Muscle layer of duodenum (tissue), 2 donors: ENCODE data around the gene PDE5A.

Source experiments
- H3K27ac ChIP-seq: one replicate; pipeline ENCODE4 v1.7.0; 2013; ENCODE audit warnings: mild to moderate bottlenecking, low read length
- H3K27me3 ChIP-seq: one replicate; pipeline ENCODE4 v1.7.0; 2013; ENCODE audit warnings: low read depth, mild to moderate bottlenecking, control low read depth, low read length
- H3K36me3 ChIP-seq, 2 donors: one replicate each; pipeline ENCODE4 v1.7.0; 2013; ENCODE audit warnings: low read length in 2 of 2, control low read depth in 1 of 2, mild to moderate bottlenecking in 1 of 2; ENCODE audit not compliant: insufficient read depth in 2 of 2, control insufficient read depth in 1 of 2
- H3K4me1 ChIP-seq, 2 donors: one replicate each; pipeline ENCODE4 v1.7.0; 2013; ENCODE audit warnings: low read length in 2 of 2, mild to moderate bottlenecking in 2 of 2, control low read depth in 1 of 2, moderate library complexity in 1 of 2; ENCODE audit not compliant: insufficient read depth in 2 of 2, control insufficient read depth in 1 of 2
- H3K4me3 ChIP-seq, 2 donors: one replicate each; pipeline ENCODE4 v1.7.0; 2013; ENCODE audit warnings: low read length in 2 of 2, low read depth in 1 of 2, mild to moderate bottlenecking in 1 of 2
- H3K9me3 ChIP-seq, 2 donors: one replicate each; pipeline ENCODE4 v1.7.0; 2013; ENCODE audit warnings: low read length in 2 of 2, control low read depth in 1 of 2, mild to moderate bottlenecking in 1 of 2; ENCODE audit not compliant: control insufficient read depth in 1 of 2
- donor health status: healthy.

The PDE5A gene

DNA sequence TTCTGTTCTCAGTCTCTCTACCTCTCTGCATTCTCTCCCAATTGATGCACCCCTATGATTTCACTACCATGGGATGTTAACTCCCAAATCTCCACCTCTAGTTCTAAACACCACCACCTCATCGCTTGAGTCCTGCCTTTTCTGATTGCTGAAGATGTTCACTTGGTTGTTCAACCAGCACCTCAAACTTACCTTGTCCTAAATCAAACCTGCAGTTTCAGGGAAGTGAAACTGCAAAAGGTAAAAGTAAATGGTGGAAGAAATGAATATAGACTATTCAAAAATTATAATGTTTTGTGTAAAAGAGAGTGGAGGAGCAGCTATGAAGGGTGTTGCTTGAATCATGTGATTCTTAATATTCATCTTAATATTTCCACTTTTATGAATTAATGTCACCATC, 91.0 kb downstream of the PDE5A start:
- H3K27me3 ChIP-seq: no peaks in the 10 kb centered on the region
- no peak overlapping the region for H3K27ac ChIP-seq
- H3K9me3 ChIP-seq: no peaks in the 10 kb centered on the region
- H3K4me1 ChIP-seq: no peaks in the 10 kb centered on the region
- H3K36me3 ChIP-seq: peaks cover 27 to 30% of the 10 kb centered on the region in 2 donors
- H3K4me3 ChIP-seq: no peak overlapping the region

- no peak overlapping the region for H3K4me3 ChIP-seq
- H3K9me3 ChIP-seq: no peaks in the 10 kb centered on the region
- H3K36me3 ChIP-seq: peaks cover 21 to 29% of the 10 kb centered on the region in 2 donors
- no peak overlapping the region for H3K27ac ChIP-seq
- H3K4me1 ChIP-seq: no peaks in the 10 kb centered on the region
- H3K27me3 ChIP-seq: no peaks in the 10 kb centered on the region
These were observed 91.8 kb downstream of the PDE5A start for GRCh38 chr4:119536572-119537528.

- H3K4me3 ChIP-seq: no peak overlapping the region
- H3K36me3 ChIP-seq: peaks cover 16 to 17% of the 10 kb centered on the region in 2 donors
- peaks cover 0 to 5% of the 10 kb centered on the region in 2 donors for H3K4me1 ChIP-seq
- no peaks in the 10 kb centered on the region for H3K27me3 ChIP-seq
- no peaks in the 10 kb centered on the region for H3K9me3 ChIP-seq
- H3K27ac ChIP-seq: no peak overlapping the region
These were observed 96.3 kb downstream of the PDE5A start for GRCh38 chr4:119532319-119532718.

DNA sequence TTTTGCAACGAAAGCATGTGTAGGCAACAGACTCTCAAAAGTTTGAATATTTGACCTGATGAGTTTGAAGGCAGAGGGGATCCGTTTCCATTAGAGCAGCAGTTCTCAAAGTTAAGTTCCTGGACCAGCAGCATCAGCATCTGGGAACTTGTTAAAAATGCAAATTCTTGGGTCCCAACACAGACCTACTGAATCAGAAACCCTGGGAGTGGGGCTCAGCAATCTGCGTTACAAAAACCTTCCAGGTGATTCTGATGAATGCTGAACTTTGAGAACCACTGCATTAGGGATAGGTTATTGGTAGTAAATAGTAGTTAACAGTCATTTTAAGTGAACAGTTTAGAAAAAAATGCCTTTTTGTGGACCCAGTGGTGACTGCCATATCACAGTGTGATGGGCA, 98.8 kb downstream of the PDE5A start:
- H3K27ac ChIP-seq: no peak overlapping the region
- H3K36me3 ChIP-seq: peaks cover 12 to 16% of the 10 kb centered on the region in 2 donors
- H3K4me1 ChIP-seq: peaks cover 0 to 20% of the 10 kb centered on the region in 2 donors
- no peaks in the 10 kb centered on the region for H3K9me3 ChIP-seq
- no peaks in the 10 kb centered on the region for H3K27me3 ChIP-seq
- no peak overlapping the region for H3K4me3 ChIP-seq

- H3K27me3 ChIP-seq: no peaks in the 10 kb centered on the region
- no peak overlapping the region for H3K4me3 ChIP-seq
- H3K9me3 ChIP-seq: no peaks in the 10 kb centered on the region
- peak overlapping the region; percentile 58 for H3K27ac ChIP-seq
- peaks cover 0 to 11% of the 10 kb centered on the region in 2 donors for H3K36me3 ChIP-seq
- peaks cover 0 to 20% of the 10 kb centered on the region in 2 donors for H3K4me1 ChIP-seq
These were observed 101.6 kb downstream of the PDE5A start for GRCh38 chr4:119526786-119527550.

DNA sequence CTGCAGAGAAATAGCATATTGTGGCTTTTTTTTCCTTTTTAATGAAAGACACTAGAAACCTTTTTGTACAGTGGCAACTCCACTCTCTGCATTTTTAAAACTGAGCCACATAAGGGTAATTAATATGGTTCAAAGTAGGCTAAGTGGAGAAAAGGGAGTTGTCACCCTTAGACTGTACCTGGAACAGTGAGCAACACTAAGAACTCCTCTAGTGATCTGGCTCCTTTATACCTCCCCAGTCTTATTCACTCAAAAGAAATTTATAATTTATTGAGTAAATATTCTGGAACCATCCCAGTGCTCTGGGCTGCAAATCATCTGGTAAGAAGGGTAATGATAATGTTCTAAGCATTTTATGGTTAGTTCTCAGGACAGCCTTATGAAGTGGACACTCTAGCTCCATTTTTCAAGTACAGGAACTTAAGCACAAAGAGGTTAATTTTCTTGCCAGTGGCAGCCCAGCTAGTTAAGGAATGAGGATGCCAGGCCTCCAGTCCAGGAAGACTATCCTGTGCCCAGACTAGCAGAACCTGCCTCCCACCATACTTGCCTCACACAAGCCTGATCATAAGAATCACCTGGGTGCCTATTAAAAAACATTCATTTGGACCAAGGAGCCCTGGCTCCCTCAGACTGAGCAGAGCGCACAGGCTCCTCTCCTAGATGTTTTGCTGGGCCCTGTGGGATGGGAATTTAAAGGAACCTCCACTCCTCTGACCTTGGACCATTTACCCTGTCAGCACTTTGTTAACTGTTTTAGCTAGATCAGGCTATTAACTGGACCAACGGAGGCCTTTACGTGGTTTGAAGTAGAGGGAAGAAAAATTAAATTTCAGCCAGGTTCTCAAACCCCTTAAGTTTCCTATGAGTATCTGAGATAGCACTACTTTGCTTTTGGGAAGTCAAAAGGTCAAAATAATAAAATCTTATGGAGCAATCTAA, 102.6 kb downstream of the PDE5A start:
- Histone ChIP-seq H3K27ac (peak overlapping the region; percentile 58), H3K36me3 (peaks cover 0 to 6% of the 10 kb centered on the region in 2 donors), H3K27me3 (no peaks in the 10 kb centered on the region), H3K4me3 (no peak overlapping the region), H3K9me3 (no peaks in the 10 kb centered on the region), H3K4me1 (peaks cover 0 to 20% of the 10 kb centered on the region in 2 donors)

GRCh38 chr4:119525005-119525749, 103.4 kb downstream of the PDE5A start:
- H3K27me3 ChIP-seq: no peaks in the 10 kb centered on the region
- H3K9me3 ChIP-seq: no peaks in the 10 kb centered on the region
- H3K4me1 ChIP-seq: peaks cover 0 to 20% of the 10 kb centered on the region in 2 donors
- no peak overlapping the region for H3K4me3 ChIP-seq
- H3K36me3 ChIP-seq: peaks cover 5 to 13% of the 10 kb centered on the region in 2 donors
- H3K27ac ChIP-seq: peak overlapping the region; percentile 58

DNA sequence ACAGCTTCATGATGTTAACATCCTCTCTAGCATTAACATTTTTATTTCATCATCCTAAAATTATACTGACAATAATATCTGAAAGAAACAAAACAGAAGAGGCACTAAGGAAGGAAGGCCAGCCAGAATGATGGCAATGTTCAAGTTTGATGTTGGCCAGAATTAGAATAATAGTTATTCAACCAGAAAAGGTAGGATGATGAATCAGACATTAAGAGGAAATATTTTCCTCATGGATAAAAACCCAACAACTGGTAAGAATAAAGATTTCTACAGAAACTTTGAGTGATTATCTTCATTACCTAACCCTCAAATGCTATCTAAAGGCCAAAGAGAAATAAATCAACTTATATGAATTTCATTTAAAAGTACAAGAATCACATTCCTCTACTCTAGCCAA, 105.2 kb downstream of the PDE5A start:
- Histone ChIP-seq H3K4me3 (no peak overlapping the region), H3K4me1 (peaks cover 0 to 19% of the 10 kb centered on the region in 2 donors), H3K36me3 (peaks cover 12 to 18% of the 10 kb centered on the region in 2 donors), H3K27me3 (no peaks in the 10 kb centered on the region), H3K9me3 (no peaks in the 10 kb centered on the region), H3K27ac (no peak overlapping the region)

DNA sequence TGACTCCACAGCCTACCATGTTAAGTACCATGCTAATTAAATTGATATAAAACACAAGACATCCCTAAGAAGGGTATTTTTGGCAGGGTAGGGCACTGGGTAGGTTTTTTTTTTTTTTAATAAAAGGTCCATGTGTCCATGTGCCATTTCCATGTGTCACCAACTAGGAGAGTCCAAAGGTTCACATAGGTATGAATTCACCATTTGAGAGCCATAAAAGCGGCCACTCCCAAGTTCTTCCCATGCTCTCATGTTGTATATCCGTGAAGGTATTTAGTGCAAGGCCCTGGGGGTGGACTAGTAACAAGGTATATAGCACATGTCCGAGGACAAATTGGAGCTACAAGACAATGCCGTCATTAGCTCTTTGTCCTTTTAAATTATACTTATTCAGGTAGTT, 107.3 kb downstream of the PDE5A start:
- Histone ChIP-seq H3K36me3 (peaks cover 18 to 31% of the 10 kb centered on the region in 2 donors), H3K4me1 (peaks cover 0 to 22% of the 10 kb centered on the region in 2 donors), H3K4me3 (no peak overlapping the region), H3K27ac (no peak overlapping the region), H3K27me3 (no peaks in the 10 kb centered on the region), H3K9me3 (no peaks in the 10 kb centered on the region)

- Histone ChIP-seq H3K27ac (no peak overlapping the region), H3K9me3 (no peaks in the 10 kb centered on the region), H3K4me1 (peaks cover 0 to 17% of the 10 kb centered on the region in 2 donors), H3K36me3 (peaks cover 17 to 31% of the 10 kb centered on the region in 2 donors), H3K27me3 (no peaks in the 10 kb centered on the region), H3K4me3 (no peak overlapping the region)
These were observed 109.6 kb downstream of the PDE5A start for GRCh38 chr4:119518915-119519410.
